ENCODE results near the gene TNFSF8.

The TNFSF8 gene

GRCh38 chr9:114902786-114903524 lies 27.4 kb downstream of the TNFSF8 start:
- DNase-seq = peak; percentile 13

DNA sequence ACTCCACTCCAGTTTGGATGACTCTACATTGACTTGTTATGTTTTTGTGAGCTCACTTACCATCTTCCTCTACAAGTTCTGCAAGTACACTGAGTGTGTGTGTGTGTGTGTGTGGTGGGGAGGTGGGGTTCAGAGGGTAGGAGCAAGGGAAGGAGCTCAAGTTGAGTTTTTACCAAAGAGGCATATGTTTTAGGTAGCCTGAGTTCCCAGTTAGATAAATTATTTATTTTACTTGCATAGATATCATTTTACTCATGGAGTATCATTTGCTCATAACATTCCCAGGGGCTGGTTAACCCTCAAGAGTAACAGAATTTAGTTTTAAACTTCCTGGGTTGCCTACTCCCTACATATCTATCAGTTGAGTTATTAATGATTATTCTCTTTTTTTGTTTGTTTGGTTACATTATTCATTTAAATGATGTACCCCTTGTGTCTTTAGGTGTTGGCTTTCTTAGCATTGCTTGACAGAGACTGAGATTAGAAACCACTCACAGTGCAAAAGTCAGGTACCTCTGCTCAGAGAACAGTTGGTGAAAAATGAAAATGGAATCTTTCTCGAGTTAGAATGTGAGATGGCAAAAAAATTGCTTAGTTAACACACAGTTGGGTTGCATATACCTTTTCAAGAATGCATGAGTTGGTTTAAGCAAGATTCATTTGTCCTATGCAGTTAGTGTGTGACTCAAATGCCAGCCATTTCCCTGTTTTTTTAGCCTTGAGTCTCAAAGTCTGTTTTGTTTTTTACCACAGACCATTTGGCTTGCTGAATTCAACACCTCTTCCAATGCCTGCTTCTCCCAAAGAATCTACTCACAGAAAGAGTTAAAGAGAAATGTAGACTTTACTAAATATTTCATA lies 29.2 kb downstream of the TNFSF8 start:
- no peak for DNase-seq

GRCh38 chr9:114899995-114900394 lies 30.4 kb downstream of the TNFSF8 start:
- peak; percentile 12 for DNase-seq

GRCh38 chr9:114899461-114899860 lies 30.9 kb downstream of the TNFSF8 start:
- peak; percentile 44 for DNase-seq

DNA sequence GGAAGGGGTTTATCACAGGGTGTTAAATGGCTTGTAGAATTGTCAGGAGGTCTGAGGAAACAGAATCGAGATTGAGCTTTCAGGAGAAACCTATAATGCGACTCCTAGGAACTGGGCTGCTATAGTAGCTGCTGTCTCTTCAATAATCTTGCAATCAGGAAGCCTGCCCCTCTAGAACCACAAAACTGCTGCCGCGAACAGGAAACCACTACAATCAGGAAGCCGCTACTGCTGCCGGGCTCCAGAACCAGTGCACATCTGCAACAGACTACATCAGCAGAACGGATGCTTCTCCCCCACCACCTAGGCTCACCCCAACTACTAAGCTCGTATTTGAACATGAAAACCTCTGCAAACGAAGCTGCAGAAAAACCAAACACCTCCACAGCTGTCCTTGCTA lies 31.6 kb downstream of the TNFSF8 start:
- DNase-seq = no peak

- no peak for DNase-seq
These were observed 33.2 kb downstream of the TNFSF8 start for GRCh38 chr9:114897196-114897595.

- DNase-seq = no peak
These were observed 34.0 kb downstream of the TNFSF8 start for GRCh38 chr9:114896344-114896743.

DNA sequence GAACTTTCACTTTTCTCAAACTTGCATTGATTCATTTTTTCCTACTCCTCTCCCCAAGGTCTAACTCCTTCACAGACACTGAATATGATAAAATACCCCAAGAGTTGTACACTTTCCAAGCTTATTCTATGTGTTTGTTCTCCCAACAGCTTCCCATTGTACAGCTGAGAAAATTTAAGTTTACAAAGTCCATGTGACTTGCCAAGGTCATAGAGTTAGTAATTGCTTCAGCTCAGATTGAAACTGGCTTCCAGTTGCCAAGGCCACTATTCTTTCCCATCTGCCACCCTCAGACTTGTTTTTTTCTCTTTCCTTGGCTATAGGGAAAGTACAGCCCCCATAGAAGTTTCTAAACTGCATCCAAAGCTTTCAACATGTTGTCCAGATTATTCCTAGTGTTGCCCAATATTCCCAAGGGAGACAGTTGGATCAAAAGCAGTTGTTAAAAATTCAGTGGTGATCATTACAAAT lies 34.8 kb downstream of the TNFSF8 start:
- DNase-seq = no peak

GRCh38 chr9:114894609-114895433 lies 35.6 kb downstream of the TNFSF8 start:
- DNase-seq = peak; percentile 85

DNA sequence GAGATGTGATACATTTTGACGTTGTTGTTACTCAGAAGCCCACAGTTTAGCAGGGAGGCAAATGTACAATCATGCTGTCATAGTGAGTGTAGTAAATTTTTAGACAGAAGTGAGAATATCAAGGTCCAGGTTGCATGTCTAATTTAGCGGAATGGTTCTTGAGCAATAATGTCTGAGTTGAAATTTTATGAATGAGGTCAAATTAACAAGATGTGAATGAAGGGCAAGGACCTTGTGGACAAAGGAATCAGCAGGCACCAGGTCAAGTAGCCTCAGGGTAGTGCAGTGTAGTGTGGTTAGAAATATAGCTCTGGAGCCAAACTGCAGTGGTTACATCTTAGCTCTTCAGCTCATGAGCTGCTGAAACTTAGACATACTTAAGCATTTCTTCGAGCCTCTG lies 36.2 kb downstream of the TNFSF8 start:
- no peak for DNase-seq

DNA sequence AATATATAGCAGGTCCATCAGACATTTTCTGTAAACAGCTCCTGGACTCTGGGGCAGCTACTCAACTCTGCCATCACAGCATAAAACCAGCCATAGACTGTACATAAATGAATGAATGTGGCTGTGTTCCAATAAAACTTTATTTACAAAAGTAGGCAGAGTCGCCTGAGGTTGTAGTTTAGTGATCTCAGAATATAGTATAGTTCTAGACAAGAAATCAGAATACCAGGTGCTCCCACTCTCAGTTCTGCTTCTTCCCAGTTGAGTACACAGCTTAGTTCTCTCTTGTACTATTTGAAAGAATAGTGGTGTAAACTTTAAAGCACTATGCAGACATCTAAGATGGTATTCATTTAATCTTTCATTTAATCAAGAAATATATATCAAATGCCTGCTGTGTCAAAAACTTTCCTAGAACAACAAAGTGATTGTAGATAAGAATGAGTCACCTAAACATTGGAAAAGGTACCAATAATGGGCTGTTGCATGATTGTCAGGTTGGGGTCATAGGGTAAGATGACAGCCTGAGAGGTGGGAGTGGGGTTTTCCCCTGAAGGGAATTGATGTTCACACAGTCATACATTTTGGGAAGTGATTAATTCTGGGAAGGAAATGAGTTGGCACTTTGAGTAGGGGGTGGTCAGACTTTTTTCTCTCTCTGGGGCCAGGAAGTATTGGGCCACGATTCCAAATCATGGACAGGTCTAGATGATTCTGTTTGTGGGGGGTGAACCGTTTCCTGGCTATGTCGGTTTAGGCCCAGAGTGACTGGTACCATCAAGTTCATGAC lies 37.0 kb downstream of the TNFSF8 start:
- no peak for DNase-seq

- peak; percentile 85 for DNase-seq
These were observed 40.6 kb downstream of the TNFSF8 start for GRCh38 chr9:114889802-114890224.

DNA sequence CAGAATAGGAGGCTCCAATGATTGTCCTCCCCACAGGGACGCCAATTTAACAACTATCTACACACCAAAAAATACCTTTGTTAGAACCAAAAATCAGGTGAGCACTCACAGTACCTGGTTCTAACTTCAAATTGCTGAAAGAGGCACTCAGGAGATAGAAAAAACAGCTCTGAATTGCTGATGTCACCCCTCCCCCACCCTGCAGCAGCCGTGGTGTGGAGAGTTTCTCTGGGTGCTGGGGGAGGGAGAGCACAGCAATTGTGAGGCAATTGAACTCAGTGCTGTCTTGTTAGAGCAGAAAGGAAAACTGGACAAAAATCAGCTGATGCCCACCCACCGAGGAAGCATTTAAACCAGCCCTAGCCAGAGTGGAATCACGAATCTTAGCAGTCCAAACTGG lies 41.8 kb downstream of the TNFSF8 start:
- peak; percentile 72 for DNase-seq

DNA sequence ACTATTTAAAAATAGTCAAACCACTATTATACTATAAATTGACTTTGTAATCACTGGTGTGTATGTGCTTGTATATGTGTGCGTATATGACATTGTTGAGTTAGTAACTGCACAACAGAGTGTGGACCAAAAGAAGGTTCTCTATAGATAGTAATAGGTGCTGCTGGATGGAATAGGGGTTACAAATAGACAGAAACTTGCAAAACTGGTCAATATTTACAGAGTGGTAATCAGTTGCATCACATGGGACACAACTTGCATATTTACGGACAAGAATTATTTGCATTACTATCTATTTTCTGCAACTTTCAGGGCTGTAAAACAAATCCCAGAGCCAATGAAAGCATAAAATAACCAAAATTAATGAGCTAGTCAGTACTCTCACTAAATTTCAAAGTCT lies 42.4 kb downstream of the TNFSF8 start:
- DNase-seq = no peak

DNA sequence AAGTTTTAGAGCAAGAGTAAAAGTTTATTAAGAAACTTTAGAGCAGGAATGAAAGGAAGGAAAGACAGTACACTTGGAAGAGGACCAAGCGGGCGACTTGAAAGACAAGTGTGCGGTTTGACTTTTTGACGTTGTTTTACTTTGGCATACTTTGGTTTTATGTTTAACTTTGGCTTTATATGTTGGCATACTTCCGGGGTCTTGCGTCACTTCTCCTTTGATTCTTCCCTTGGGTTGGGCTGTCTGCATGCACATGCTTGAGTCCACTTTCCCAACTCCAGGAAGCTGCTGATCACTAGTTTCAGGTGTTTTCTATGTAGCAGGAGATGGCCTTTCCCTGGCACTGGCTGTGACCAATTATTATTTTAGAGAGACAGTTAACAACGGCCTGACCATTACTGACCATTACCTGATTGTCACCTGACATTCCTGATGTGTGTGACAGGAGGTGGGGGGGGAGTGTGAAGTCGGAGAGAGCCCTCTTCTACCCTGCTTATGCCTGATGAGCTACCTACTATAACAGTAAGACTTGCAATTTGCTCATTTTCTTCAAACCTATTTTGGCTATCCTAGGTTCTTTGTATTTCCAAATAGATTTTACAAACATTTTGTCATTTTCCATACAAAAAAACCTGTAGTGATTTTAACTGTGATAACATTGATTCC lies 45.5 kb downstream of the TNFSF8 start:
- DNase-seq = no peak

GRCh38 chr9:114883709-114884108 lies 46.7 kb downstream of the TNFSF8 start:
- peak; percentile 67 for DNase-seq

DNA sequence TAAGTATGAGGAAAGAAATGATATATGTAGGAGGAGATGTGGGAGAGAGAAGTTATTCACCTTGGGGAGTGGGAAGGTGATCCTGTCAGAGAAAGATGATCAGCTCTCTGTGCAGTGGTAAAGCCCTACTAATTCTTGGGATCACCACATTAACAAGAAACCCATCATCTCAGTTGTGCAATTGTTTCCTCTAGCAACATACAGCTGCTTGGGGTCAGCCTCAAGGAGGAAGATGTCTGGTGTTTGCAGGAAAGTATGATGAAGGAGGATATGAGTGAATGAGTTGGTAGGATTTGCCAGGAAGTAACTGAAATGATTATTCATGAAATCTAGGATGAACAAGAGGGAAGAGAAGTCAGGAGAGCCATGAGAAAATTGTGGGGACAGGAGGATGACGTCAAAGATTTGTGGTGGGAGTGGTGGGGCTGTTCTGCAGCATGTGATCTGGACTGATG lies 50.1 kb downstream of the TNFSF8 start:
- no peak for DNase-seq

DNA sequence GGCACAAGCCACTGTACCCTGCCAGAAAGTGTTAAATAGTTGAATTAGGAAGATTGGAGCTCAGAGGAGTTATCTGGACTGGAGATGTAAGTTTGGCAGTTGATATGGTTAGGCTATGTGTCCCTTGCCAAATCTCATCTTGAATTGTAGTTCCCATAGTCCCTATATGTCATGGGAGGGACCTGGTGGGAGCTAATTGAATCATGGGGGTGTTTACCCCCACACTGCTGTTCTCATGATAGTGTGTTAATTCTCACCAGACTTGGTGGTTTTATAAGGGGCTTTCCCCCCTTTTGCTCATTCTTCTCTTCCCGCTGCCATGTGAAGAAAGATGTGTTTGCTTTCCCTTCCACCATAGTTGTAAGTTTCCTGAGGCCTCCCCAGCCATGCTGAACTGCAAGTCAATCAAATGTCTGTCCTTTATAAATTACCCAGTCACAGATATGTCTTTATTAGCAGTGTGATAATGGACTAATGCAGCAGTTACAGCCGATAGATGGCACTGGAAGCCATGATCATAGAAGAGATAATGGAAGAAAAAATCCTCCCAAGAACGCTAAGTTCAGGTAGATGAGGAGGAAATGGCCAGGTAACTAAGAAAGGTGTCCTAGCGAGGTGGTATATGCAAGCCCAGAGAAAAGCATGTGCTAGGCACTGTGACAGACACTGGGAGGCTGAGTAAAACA lies 51.4 kb downstream of the TNFSF8 start:
- DNase-seq = no peak

DNA sequence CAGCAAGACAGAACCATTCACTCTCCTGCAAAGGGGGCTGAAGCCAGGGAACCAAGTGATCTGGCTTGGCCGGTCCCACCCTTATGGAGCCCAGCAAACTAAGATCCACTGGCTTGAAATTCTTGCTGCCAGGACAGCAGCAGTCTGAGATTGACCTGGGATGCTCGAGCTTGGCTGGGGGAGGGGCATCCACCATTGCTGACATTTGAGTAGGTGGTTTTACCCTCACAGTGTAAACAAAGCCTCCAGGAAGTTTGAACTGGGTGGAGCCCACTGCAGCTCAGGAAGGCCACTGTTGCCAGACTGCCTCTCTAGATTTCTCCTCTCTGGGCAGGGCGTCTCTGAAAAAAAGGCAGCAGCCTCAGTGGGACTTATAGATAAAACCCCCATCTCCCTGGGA lies 60.5 kb downstream of the TNFSF8 start:
- DNase-seq = peak; percentile 82

- DNase-seq = no peak
These were observed 61.0 kb downstream of the TNFSF8 start for GRCh38 chr9:114869378-114869777.

DNA sequence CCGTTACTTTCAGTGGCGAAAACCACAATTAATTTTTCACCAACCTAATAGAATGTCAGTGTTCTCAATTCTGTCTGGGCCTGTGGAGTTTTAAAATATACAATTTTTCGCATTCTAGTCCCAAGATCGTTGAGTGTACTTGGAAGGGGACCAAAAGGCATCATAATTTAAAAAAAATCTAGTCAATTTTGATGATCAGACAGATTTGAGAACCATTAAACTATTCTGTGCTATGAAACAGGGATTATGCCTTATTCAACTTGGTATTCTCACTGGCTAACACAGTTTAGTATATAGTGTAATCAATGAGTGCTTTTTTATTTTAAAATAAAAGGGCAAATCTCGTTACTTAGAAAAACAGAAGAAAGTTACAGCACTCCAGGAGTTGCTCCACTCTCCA lies 63.1 kb downstream of the TNFSF8 start:
- DNase-seq = no peak
